Activated CD4-positive, alpha-beta T cell treated with anti-CD3 and anti-CD28 coated beads for 36 hours (primary cell): ENCODE results near the gene HOXC12. TPM values are rescaled to one million over a fixed set of nuclear protein-coding genes. Genes with fewer than 3 reads are reported as not detected.

Source experiments
- ATAC-seq: fragments of 200-7000 bp; cut with Tn5 transposase; one replicate; pipeline ENCODE4 v1.10.0; 2021; ENCODE audit warnings: mild to moderate bottlenecking, moderate library complexity
- CTCF ChIA-PET: fragments of 350-600 bp; sonication (Branson Sonifier 250); formaldehyde crosslinking; loops from one replicate; lab custom pipeline; 2021; ENCODE audit warnings: antibody characterized with exemption; lab: Charles Lee
- POLR2A ChIA-PET: fragments of 350-600 bp; sonication (Branson Sonifier 250); formaldehyde crosslinking; loops from one replicate; lab custom pipeline; 2021; ENCODE audit warnings: antibody characterized with exemption, inconsistent platforms; lab: Charles Lee
- DNase-seq: peaks from one replicate; pipeline ENCODE4 v3.0.0-alpha.2; 2020
- H3K27ac Mint-ChIP-seq: one replicate; pipeline ENCODE4 v1.8.0; 2021; ENCODE audit warnings: mixed read lengths
- H3K27me3 Mint-ChIP-seq: one replicate; pipeline ENCODE4 v1.8.0; 2021; ENCODE audit warnings: mixed read lengths
- H3K36me3 Mint-ChIP-seq: one replicate; pipeline ENCODE4 v1.8.0; 2021; ENCODE audit warnings: low read depth, mixed read lengths
- H3K4me1 Mint-ChIP-seq: one replicate; pipeline ENCODE4 v1.8.0; 2021; ENCODE audit warnings: mixed read lengths
- H3K4me3 Mint-ChIP-seq: one replicate; pipeline ENCODE4 v1.8.0; 2021; ENCODE audit warnings: mild to moderate bottlenecking, moderate library complexity, mixed read lengths
- H3K9me3 Mint-ChIP-seq: one replicate; pipeline ENCODE4 v1.8.0; 2021; ENCODE audit warnings: low read depth, mixed read lengths
- intact Hi-C, 2 experiments: fragments of 100-400 bp; cut with DNase I in 1 of 2; cut with micrococcal nuclease in 1 of 2; formaldehyde crosslinking; loops; one replicate each; pipeline versions ENCODE4 v1.14.2 to v1.15.1; 2022 to 2024; cut with DNase I, micrococcal nuclease
- total RNA-seq, 2 experiments: library from RNA; stranded (reverse); gene quantifications; one replicate each; pipeline ENCODE4 v1.2.3, GENCODE V29; 2021

HOXC12 gene
- total RNA-seq, 2 experiments from 2014 or later, result not detected

DNA sequence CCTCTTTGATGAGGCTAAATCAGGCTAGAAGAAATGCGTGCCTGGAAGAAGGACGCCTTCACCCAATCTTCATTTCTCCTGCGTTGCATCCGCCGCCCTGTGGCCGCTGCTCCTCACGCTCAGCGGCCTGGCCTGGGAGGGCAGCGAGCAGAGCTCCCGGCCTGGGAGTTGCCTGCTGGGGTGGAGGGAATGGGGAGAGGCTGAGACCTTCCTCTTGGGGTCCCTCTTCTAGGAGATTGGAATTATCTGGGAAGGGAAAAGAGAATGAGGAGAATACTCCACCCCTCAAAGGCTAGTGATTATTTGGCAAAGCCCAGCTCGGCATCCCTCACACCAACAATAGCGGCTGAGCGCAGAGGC lies 2.4 kb upstream of the HOXC12 start:
- ChIA-PET CTCF (interaction anchor here (0.7 to 2.5 kb wide), 7 partner anchors 11 to 184 kb away, joined by 3 to 14 read pairs (median 4); partner anchors contain the start of gene HOXC10), POLR2A (no interaction called here)
- Mint-ChIP-seq H3K4me1 (peaks cover 12% of the 10 kb centered on the region), H3K4me3 (no peak overlapping the region), H3K9me3 (no peaks in the 10 kb centered on the region), H3K27me3 (peaks cover 86% of the 10 kb centered on the region), H3K27ac (no peak overlapping the region), H3K36me3 (no peaks in the 10 kb centered on the region)
- no peak for DNase-seq
- intact Hi-C loops, result loop anchor here in 1 of 2 experiments (2.0 to 5.0 kb wide), 2 partner anchors 18 to 45 kb away; no protein-coding TSS in a partner anchor
- ATAC-seq, result no peak

DNA sequence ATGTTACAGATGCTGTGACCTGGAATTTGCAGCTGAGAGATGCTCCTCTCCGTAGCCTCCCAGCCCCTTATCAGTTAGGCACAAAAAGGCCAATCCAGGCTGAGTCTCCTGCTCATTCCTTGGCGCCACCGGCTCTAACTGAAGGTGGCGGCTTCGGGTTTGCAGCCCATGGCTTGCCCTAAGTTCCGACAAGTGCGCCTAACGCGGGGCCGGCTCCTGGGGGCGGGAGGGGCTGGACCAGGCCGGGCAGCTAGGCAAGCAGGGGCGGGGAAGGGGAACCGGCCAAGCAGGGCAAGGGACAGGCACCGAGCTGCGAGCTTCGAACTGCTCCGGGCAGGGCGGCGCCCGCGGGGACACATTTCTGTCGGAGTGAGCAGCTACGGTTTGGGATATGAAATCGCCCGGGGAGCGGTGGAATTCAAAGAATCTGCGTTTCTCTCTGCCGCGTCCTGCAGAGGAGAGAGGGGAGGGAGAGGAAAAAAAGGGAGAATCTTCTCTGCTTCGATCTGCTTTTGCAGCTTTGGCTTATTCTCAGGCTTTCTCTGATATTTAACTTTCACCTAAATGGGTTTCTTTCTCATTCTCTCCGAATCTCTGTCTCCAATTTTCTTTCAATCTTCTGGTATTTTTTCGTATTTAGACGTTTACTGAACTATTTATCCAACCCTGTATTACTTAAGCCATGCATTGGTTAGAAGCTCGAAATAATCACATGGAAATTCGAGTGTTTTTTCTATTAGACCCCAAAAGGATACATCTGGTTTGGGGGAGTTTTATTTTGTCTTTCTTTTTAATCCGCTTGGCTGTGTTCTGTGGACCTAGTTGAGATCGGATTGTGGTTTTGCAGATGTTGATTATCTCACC lies 1.6 kb upstream of the HOXC12 start:
- POLR2A ChIA-PET, result no interaction called here
- Mint-ChIP-seq H3K27ac (no peak overlapping the region), H3K9me3 (no peaks in the 10 kb centered on the region)

GRCh38 chr12:53953831-53954693 lies 641 bp upstream of the HOXC12 start:
- Mint-ChIP-seq H3K4me1 (peaks cover 12% of the 10 kb centered on the region), H3K36me3 (no peaks in the 10 kb centered on the region), H3K27me3 (peaks cover 85% of the 10 kb centered on the region), H3K27ac (no peak overlapping the region), H3K4me3 (no peak overlapping the region), H3K9me3 (no peaks in the 10 kb centered on the region)
- intact Hi-C loops, result loop anchor here (1.0 to 5.0 kb wide), 3 partner anchors 19 to 43 kb away; partner anchors contain the start of gene HOTAIR (in 1 of the 2)
- ChIA-PET POLR2A (no interaction called here), CTCF (interaction anchor here (0.6 to 2.5 kb wide), 7 partner anchors 9 to 169 kb away, joined by 3 to 14 read pairs (median 3); partner anchors contain the start of gene HOXC5)
- ATAC-seq (no peak), DNase-seq (no peak)

More for the DNA sequence above, 1.6 kb upstream of the HOXC12 start:
- no peak for ATAC-seq
- intact Hi-C loops, result loop anchor here in 1 of 2 experiments (2.0 to 5.0 kb wide), 2 partner anchors 18 to 44 kb away; no protein-coding TSS in a partner anchor
- no peak for DNase-seq
- Mint-ChIP-seq H3K27me3 (peaks cover 85% of the 10 kb centered on the region), H3K4me1 (peaks cover 12% of the 10 kb centered on the region), H3K36me3 (no peaks in the 10 kb centered on the region), H3K4me3 (no peak overlapping the region)
- CTCF ChIA-PET, result interaction anchor here (0.6 to 2.5 kb wide), 10 partner anchors 11 to 185 kb away, joined by 3 to 14 read pairs (median 4); partner anchors contain the start of gene HOXC10

- POLR2A ChIA-PET, result no interaction called here
- intact Hi-C loops, result loop anchor here in 1 of 2 experiments (5.0 kb wide), 1 partner anchor 97 kb away; the partner anchor contains the start of gene HOXC4
- DNase-seq (no peak), ATAC-seq (no peak)
- Mint-ChIP-seq H3K27me3 (peaks cover 85% of the 10 kb centered on the region), H3K4me3 (no peak overlapping the region), H3K27ac (no peak overlapping the region), H3K9me3 (no peaks in the 10 kb centered on the region), H3K4me1 (peaks cover 12% of the 10 kb centered on the region), H3K36me3 (no peaks in the 10 kb centered on the region)
- CTCF ChIA-PET, result interaction anchor here (1.1 kb wide), 1 partner anchor 77 kb away, joined by 5 read pairs; the partner anchor contains the start of gene HOXC5
These were observed 503 bp downstream of the HOXC12 start for GRCh38 chr12:53955036-53955775.

DNA sequence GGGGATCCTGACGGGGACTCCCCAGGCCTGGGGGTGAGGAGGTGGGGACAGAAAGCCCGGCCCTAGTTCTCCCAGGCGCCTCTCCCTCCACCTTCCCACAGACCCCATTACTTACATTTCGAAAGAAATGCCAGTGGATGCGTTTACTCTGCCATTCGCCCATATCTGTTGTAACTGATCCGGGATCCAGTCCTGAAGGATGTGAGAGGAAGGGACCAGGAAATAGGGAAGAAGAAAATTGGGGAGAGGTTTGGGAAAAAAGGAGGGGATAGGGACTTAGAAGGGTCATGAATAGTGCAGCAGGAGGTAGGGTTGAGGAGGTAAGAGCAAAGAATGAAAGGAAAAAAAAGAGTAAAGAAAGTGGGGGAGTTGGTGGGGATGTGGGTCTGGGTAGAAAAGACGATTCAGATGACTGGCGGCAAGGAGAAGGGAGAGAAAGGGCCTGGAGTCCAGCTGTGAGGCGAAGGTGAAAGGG lies 1.1 kb downstream of the HOXC12 start:
- ChIA-PET POLR2A (no interaction called here), CTCF (interaction anchor here (1.2 kb wide), 1 partner anchor 50 kb away, joined by 3 read pairs; no protein-coding TSS in a partner anchor)

DNA sequence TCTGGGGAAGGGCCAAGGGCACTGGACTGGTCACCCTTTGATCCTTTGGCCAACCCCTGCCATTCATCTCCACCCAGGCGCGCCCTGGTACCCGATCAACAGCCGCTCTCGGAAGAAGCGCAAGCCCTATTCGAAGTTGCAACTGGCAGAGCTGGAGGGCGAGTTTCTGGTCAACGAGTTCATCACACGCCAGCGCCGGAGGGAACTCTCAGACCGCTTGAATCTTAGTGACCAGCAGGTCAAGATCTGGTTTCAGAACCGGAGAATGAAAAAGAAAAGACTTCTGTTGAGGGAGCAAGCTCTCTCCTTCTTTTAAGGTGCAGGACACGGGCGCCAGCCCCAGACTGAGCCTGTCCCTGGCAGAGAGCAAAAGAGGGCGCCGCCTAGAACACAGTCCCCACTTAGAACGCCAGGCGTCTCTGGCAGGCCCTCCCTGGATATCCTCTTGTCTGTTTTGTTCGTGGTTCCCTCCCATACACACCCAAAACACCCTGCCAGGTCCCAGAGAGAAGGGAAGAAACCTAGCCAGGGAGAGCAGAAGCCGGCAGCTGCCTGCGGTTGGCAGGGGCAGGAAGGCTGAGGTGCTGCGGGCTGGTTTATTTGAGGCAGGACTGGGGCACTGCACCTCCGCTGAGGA lies 1.7 kb downstream of the HOXC12 start:
- H3K36me3 Mint-ChIP-seq, result no peaks in the 10 kb centered on the region
- H3K4me1 Mint-ChIP-seq, result peaks cover 14% of the 10 kb centered on the region
- ChIA-PET POLR2A (no interaction called here), CTCF (interaction anchor here (0.5 to 1.2 kb wide), 2 partner anchors 43 to 49 kb away, joined by 3 read pairs; no protein-coding TSS in a partner anchor)
- H3K27me3 Mint-ChIP-seq, result peaks cover 80% of the 10 kb centered on the region
- no peak overlapping the region for H3K27ac Mint-ChIP-seq
- intact Hi-C loops, result loop anchor here (2.0 to 5.0 kb wide), 2 partner anchors 96 kb away; partner anchors contain the start of gene HOXC4 (in 2 of the 2)
- no peak for DNase-seq
- H3K4me3 Mint-ChIP-seq, result peak overlapping the region; percentile 4
- H3K9me3 Mint-ChIP-seq, result no peaks in the 10 kb centered on the region
- peak; percentile 39 for ATAC-seq

More for the DNA sequence above, 1.1 kb downstream of the HOXC12 start:
- no peak overlapping the region for H3K27ac Mint-ChIP-seq
- peaks cover 84% of the 10 kb centered on the region for H3K27me3 Mint-ChIP-seq
- ATAC-seq (no peak), DNase-seq (no peak)
- no peaks in the 10 kb centered on the region for H3K36me3 Mint-ChIP-seq
- intact Hi-C loops, result loop anchor here (2.0 to 5.0 kb wide), 2 partner anchors 96 to 97 kb away; partner anchors contain the start of gene HOXC4 (in 2 of the 2)
- H3K4me1 Mint-ChIP-seq, result peaks cover 16% of the 10 kb centered on the region
- H3K4me3 Mint-ChIP-seq, result peak overlapping the region; percentile 4
- H3K9me3 Mint-ChIP-seq, result no peaks in the 10 kb centered on the region

GRCh38 chr12:53956914-53957536 lies 2.3 kb downstream of the HOXC12 start:
- POLR2A ChIA-PET, result interaction anchor here (0.6 kb wide), 1 partner anchor 29 kb away, joined by 3 read pairs; no protein-coding TSS in a partner anchor

DNA sequence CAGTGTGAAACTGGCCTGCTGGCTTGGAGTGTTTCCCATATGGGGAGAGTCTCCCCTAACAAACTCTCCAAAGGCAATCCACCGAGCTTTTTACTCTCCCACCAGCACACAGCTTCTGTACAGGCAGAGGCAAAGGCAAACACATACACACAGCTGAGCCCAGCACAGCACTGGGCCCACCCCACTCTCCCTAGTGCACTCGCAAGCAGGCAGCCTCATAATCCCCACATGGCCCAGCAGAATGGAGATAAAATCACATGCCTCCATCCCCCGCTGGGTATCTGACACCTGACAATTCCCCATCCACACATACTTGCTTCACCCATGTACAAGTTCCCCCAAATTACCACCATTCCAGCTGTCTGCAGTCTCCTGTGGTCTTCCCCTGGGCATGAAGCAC lies 3.4 kb downstream of the HOXC12 start:
- H3K4me3 Mint-ChIP-seq, result no peak overlapping the region
- intact Hi-C loops, result loop anchor here in 1 of 2 experiments (5.0 kb wide), 1 partner anchor 94 kb away; the partner anchor contains the start of gene HOXC4
- POLR2A ChIA-PET, result no interaction called here
- no peaks in the 10 kb centered on the region for H3K36me3 Mint-ChIP-seq
- H3K27me3 Mint-ChIP-seq, result peaks cover 76% of the 10 kb centered on the region
- H3K27ac Mint-ChIP-seq, result no peak overlapping the region
- ATAC-seq (no peak), DNase-seq (no peak)
- no peaks in the 10 kb centered on the region for H3K9me3 Mint-ChIP-seq
- CTCF ChIA-PET, result interaction anchor here (1.1 to 1.4 kb wide), 3 partner anchors 22 to 201 kb away, joined by 3 read pairs; partner anchors contain the start of gene HOXC9
- H3K4me1 Mint-ChIP-seq, result peaks cover 13% of the 10 kb centered on the region

More at GRCh38 chr12:53956914-53957536, 2.3 kb downstream of the HOXC12 start:
- no peaks in the 10 kb centered on the region for H3K9me3 Mint-ChIP-seq
- H3K27me3 Mint-ChIP-seq, result peaks cover 78% of the 10 kb centered on the region
- no peak overlapping the region for H3K27ac Mint-ChIP-seq
- H3K36me3 Mint-ChIP-seq, result no peaks in the 10 kb centered on the region
- peaks cover 14% of the 10 kb centered on the region for H3K4me1 Mint-ChIP-seq
- intact Hi-C loops, result loop anchor here (2.0 to 5.0 kb wide), 2 partner anchors 95 to 96 kb away; partner anchors contain the start of gene HOXC4 (in 2 of the 2)
- CTCF ChIA-PET, result interaction anchor here (0.5 to 1.2 kb wide), 2 partner anchors 42 to 48 kb away, joined by 3 read pairs; no protein-coding TSS in a partner anchor
- ATAC-seq (no peak), DNase-seq (no peak)
- no peak overlapping the region for H3K4me3 Mint-ChIP-seq

DNA sequence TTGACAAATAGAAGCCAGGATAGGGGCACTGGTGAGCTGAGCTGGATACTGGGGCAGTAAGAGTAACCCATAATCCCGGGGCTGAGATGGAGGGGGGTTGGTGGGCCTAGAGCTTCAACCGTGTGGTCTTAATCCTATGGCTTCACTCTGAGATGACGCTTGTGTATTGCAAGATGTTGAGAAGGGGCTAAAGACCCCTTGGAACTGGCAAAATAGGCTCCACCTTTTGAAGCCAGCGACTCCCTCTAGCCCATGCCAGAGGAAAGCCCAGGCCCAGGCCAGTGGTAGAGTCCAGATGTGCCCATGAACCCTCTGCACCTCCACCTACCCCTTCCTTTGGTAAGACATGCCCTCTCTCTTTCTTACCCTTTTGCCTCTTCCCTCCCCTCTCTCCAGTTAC lies 4.6 kb downstream of the HOXC12 start:
- CTCF ChIA-PET, result interaction anchor here (0.5 to 1.7 kb wide), 8 partner anchors 11 to 247 kb away, joined by 3 to 9 read pairs (median 4); partner anchors contain the start of gene HOXC5
- H3K36me3 Mint-ChIP-seq, result no peaks in the 10 kb centered on the region
- H3K9me3 Mint-ChIP-seq, result no peaks in the 10 kb centered on the region
- peaks cover 17% of the 10 kb centered on the region for H3K4me1 Mint-ChIP-seq
- ATAC-seq (no peak), DNase-seq (no peak)
- no peak overlapping the region for H3K27ac Mint-ChIP-seq
- peaks cover 75% of the 10 kb centered on the region for H3K27me3 Mint-ChIP-seq
- H3K4me3 Mint-ChIP-seq, result no peak overlapping the region
- POLR2A ChIA-PET, result no interaction called here
- intact Hi-C loops, result loop anchor here in 1 of 2 experiments (5.0 kb wide), 1 partner anchor 93 kb away; the partner anchor contains the start of gene HOXC4
